22Rv1 (cell line): Measurements from ENCODE around the gene OTUD5.

ENCODE experiments used
- H3K27ac ChIP-seq: fragments of 450-650 bp; 2 replicates; pipeline ENCODE4 v1.5.1; 2017
- ZFX ChIP-seq: fragments of 450-650 bp; IDR thresholded peaks from 2 replicates; pipeline ENCODE4 v1.6.1; 2017; ENCODE audit warnings: antibody characterized with exemption, borderline replicate concordance
- TF ChIP-seq, protein P1 (sequence below): fragments of 450-650 bp; IDR thresholded peaks from 2 replicates; pipeline ENCODE4 v1.5.1; 2017; ENCODE audit warnings: mild to moderate bottlenecking

OTUD5 gene

DNA sequence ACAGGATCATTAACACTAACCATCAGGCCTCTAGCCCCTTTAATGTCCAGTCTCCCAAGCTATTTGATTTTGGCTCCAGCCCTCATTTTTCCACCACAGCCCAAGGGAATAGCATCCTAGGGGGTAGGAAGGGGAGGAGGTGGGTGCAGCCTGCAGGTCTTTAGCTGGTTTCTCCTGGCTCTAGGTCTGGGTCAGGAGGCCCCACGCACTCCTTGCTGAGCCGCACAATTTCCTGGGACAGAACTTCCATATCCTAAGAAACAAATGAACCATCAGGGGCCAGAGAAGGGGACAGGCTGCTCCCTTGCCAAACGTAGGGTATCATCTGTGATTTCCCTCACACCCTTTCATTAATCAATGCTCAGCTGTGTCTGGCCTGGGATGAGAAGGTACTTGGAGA, 16.6 kb upstream of the OTUD5 start:
- TF ChIP-seq, protein P1, sequence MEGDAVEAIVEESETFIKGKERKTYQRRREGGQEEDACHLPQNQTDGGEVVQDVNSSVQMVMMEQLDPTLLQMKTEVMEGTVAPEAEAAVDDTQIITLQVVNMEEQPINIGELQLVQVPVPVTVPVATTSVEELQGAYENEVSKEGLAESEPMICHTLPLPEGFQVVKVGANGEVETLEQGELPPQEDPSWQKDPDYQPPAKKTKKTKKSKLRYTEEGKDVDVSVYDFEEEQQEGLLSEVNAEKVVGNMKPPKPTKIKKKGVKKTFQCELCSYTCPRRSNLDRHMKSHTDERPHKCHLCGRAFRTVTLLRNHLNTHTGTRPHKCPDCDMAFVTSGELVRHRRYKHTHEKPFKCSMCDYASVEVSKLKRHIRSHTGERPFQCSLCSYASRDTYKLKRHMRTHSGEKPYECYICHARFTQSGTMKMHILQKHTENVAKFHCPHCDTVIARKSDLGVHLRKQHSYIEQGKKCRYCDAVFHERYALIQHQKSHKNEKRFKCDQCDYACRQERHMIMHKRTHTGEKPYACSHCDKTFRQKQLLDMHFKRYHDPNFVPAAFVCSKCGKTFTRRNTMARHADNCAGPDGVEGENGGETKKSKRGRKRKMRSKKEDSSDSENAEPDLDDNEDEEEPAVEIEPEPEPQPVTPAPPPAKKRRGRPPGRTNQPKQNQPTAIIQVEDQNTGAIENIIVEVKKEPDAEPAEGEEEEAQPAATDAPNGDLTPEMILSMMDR = no peak
- TF ChIP-seq ZFX = no peak

DNA sequence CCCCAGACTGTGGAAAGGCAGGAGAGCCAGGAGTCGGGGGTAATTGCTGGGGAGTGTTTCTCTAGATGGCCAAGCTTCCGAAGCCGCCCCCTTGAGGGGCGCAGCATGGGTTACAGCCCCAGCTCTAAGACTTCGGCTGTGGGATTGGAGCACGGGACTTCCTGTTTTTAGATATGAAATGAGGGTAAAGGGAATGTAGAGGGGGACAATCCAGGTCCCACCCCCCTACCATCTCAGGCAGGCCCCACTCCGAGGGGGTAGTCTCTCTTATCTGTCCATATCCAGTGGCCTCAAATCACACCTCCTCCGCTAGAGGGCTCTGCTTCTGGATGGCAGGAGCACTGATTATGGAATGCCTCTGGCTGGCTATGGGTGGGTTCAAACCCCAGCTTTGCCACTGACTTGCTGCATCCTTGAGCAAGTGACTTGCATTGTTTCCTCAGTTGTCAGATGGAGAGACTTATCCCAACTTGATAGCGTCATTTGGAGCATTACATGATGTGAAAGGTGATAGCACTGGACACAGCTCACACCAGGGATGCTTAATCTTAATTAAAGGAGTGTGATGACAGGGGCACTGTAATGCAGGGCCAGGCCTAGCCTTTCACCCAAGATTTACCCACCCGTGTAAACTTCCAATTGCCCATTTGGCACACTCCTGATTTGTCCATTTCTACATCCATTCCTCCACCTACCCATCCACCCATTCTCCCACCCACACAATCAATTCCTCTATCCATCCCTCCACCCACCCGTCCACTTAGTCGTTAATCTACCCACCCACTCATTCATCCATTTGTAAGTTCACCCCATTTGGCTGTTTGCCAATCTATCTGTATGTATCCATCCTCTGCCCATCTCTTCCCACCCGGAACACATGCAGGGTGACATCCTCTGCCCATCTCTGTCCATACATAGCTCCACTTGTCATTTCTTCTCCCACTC, 15.1 kb upstream of the OTUD5 start:
- no peak overlapping the region for H3K27ac ChIP-seq

More for the DNA sequence above, 16.6 kb upstream of the OTUD5 start:
- H3K27ac ChIP-seq = no peak overlapping the region

DNA sequence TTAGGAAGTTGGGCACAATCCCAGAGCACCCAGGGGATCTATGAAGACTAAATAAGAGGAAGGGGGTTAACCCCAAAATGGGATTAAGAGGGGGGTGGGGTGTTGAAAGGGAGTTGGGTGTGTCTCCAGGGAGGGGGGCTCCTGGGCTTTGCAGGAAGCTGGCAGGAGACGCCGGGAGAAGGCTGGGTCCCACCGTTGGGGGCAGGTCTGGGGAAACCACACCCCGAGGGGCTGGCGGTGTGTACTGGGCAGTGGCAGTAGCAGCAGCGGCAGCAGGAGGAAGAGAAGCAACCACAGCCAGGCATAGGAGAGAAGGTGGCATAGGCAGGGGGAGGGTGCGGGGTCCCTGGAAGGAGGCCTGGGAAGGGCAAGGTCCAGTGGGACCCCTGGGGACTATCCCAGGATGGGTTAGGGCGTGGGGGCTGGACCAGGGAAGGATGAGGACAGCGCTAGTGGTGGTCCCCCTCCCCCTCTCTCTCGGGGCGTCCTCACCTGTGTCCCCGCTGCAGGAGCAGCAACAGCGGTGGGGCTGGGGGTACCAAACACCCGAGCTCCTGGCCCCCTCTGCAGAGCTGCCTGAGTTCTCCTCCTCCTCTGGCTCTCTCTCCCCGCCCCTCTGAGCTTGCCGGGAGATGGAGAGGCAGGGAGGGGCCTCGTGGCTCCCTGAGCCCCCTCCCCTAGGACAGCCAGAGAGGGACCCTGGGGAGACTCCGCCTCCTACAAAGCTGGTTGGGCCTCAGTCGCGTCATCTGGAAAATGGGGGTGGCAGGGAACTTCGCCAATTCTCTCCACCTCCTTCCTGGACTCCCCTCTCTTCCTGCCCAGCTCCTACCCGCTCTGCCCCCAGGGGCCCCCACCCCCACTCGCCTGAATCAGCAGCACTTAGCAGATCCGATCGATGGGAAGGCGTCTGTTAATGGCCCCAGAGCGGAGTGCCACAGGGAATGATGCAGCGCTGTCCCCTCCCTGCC, 14.1 kb upstream of the OTUD5 start, which contains the start of gene KCND1:
KCND1 (minus strand) TSS at position 596 of the 971 bp plus-strand sequence. CDS start 1,573 bp downstream, outside the sequence.
- TF ChIP-seq, protein P1 = no peak
- TF ChIP-seq ZFX = no peak

More for the DNA sequence above, 15.1 kb upstream of the OTUD5 start:
- TF ChIP-seq, protein P1 = peak; percentile 79
- no peak for TF ChIP-seq ZFX

DNA sequence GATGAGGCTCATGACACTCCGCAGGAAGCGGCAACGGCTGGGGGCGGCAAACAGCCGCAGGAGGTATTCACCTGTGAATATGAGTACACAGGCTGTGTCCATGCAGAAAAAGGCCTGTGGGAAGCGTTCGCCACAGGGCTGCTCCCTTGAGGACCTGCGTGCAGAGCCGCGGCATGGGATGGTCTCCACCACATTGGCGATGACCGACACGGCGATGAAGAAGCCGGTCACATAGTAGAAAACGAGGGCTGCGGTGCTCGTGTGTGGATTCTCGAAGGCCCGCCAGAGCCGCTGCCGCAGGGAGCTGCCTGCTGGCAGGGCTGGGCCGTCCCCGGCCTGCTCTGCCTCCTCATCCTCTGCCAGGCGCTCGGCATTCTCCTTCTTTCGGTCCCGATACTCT, 12.1 kb upstream of the OTUD5 start:
- no peak overlapping the region for H3K27ac ChIP-seq
- TF ChIP-seq, protein P1 = no peak
- no peak for TF ChIP-seq ZFX

More for the DNA sequence above, 14.1 kb upstream of the OTUD5 start, which contains the start of gene KCND1:
- H3K27ac ChIP-seq = no peak within 1 kb of the TSS

DNA sequence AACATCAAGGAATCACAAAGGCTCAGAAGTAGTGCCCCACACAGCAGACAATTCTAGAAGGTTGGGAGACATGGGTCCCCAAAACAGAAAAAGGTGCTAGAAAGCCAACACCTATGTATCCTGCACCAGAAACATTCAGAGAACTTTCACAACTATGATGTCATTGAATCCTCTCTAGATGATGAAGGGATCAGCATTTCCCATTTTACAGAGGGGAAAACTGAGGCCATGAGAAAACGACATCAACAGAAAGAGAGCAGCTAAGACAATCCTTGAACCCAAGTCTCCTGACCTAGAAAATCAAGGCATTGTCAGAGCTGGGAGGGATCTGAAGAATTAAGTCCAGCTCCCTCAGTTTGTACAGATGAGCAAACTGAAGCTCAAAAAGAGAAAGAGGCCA, 11.0 kb upstream of the OTUD5 start:
- H3K27ac ChIP-seq = no peak overlapping the region
- no peak for TF ChIP-seq ZFX
- TF ChIP-seq, protein P1 = no peak

DNA sequence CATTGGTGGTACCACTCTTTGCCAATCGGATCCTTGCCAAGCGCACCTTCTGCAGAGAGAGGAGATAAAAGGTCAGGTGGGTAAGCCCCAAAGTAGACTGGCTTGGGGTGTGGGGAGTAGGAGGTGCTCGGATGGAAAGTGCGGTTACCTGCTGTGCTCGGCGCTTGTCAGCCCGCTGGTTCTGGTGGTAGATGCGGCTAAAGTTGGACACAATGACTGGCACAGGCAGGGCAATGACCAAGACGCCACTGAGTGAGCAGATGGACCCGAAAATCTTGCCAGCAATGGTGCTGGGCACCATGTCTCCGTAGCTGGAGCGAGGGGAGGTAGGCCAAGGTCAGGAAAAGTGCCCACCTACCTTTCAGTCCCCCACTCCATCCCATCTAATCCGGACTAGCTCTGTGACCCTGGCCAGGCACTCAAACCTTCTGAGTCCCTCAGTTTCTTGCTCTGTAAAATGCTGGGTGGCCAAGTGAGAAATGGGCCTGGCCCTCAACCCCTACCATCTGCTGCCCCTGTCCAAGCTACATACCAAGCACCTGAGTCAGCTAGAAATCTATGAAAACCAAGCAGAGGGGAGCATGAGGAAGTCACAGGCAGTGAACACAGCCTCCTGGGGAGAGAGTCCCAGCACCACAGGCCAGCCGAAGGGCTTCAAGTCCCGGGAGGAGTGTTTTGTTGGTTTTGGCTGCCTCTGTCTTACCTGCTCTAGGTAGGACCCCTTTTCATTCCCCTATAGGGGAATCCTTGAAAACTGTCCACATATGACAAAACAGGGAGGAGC, 9.6 kb upstream of the OTUD5 start:
- no peak overlapping the region for H3K27ac ChIP-seq
- TF ChIP-seq, protein P1 = no peak
- no peak for TF ChIP-seq ZFX
